ENCODE data around the gene KCNIP3.
"Not testable (repeated sequence)": the region's sequence is repeated elsewhere in the genome, so short reads cannot be mapped to it uniquely, and the experiment has no call there.

The KCNIP3 gene

DNA sequence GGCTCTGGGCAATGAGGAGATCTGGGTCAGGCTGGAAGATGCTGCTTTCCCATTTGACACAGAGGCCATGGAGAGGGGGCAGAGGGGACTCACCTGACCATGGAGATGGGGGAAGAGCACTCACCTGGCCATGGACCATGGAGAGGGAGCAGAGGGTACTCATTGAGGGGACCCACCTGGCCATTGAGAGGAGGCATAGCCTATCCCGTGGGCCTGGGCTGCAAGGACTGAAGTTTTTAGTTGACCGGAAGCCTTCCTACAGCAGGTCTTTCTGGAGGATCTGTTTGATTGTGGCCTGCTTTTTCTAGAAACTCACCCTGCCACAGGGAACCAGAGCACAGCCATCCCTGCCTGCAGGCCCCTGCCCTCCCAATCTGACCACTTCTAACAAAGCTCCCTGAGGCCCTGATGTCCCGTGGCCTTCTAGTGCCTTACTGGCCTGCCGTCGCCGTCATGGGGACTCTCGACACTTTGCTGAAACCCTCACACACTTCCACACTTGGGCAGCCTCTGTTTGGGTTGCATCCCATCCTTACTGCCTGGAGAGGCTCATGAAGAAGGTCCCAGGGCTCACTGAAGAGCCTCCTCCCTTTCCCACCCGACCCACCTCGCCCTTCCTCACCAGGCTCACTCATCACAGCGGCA, 28.0 kb upstream of the KCNIP3 start:
- TF ChIP-seq, protein P1, sequence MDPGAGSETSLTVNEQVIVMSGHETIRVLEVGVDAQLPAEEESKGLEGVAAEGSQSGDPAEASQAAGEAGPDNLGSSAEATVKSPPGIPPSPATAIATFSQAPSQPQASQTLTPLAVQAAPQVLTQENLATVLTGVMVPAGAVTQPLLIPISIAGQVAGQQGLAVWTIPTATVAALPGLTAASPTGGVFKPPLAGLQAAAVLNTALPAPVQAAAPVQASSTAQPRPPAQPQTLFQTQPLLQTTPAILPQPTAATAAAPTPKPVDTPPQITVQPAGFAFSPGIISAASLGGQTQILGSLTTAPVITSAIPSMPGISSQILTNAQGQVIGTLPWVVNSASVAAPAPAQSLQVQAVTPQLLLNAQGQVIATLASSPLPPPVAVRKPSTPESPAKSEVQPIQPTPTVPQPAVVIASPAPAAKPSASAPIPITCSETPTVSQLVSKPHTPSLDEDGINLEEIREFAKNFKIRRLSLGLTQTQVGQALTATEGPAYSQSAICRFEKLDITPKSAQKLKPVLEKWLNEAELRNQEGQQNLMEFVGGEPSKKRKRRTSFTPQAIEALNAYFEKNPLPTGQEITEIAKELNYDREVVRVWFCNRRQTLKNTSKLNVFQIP (CRISPR knock-in tag; IDR thresholded peaks at IDR 0.05; ENCODE audit: borderline replicate concordance, low read depth) = no peak
- TF ChIP-seq ESRRG (CRISPR knock-in tag; IDR thresholded peaks at IDR 0.05) = no peak
- no peak for ATAC-seq

GRCh38 chr2:95269745-95270144, 27.4 kb upstream of the KCNIP3 start:
- not testable (repeated sequence) for ATAC-seq

GRCh38 chr2:95270541-95271081, 26.5 kb upstream of the KCNIP3 start:
- TF ChIP-seq, protein P2, sequence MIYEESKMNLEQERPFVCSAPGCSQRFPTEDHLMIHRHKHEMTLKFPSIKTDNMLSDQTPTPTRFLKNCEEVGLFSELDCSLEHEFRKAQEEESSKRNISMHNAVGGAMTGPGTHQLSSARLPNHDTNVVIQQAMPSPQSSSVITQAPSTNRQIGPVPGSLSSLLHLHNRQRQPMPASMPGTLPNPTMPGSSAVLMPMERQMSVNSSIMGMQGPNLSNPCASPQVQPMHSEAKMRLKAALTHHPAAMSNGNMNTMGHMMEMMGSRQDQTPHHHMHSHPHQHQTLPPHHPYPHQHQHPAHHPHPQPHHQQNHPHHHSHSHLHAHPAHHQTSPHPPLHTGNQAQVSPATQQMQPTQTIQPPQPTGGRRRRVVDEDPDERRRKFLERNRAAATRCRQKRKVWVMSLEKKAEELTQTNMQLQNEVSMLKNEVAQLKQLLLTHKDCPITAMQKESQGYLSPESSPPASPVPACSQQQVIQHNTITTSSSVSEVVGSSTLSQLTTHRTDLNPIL (CRISPR knock-in tag; IDR thresholded peaks at IDR 0.05; ENCODE audit: low read depth) = no peak
- TF ChIP-seq, protein P3, sequence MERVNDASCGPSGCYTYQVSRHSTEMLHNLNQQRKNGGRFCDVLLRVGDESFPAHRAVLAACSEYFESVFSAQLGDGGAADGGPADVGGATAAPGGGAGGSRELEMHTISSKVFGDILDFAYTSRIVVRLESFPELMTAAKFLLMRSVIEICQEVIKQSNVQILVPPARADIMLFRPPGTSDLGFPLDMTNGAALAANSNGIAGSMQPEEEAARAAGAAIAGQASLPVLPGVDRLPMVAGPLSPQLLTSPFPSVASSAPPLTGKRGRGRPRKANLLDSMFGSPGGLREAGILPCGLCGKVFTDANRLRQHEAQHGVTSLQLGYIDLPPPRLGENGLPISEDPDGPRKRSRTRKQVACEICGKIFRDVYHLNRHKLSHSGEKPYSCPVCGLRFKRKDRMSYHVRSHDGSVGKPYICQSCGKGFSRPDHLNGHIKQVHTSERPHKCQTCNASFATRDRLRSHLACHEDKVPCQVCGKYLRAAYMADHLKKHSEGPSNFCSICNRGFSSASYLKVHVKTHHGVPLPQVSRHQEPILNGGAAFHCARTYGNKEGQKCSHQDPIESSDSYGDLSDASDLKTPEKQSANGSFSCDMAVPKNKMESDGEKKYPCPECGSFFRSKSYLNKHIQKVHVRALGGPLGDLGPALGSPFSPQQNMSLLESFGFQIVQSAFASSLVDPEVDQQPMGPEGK (CRISPR knock-in tag; IDR thresholded peaks at IDR 0.05; ENCODE audit: borderline replicate concordance) = no peak
- TF ChIP-seq ZNF8 (CRISPR knock-in tag; IDR thresholded peaks at IDR 0.05) (no peak), BACH2 (CRISPR knock-in tag; IDR thresholded peaks at IDR 0.05; ENCODE audit: borderline replicate concordance) (no peak), TCF4 (CRISPR knock-in tag; IDR thresholded peaks at IDR 0.05; ENCODE audit: borderline replicate concordance) (no peak), TOX (CRISPR knock-in tag; IDR thresholded peaks at IDR 0.05; ENCODE audit: borderline replicate concordance) (no peak), ZNF70 (CRISPR knock-in tag; IDR thresholded peaks at IDR 0.05) (no peak), ZFP30 (CRISPR knock-in tag; IDR thresholded peaks at IDR 0.05) (no peak), ZC3H10 (CRISPR knock-in tag; IDR thresholded peaks at IDR 0.05) (no peak), ZNF565 (CRISPR knock-in tag; conservative IDR thresholded peaks at IDR 0.05; ENCODE audit: low read depth) (no peak), ARNTL (CRISPR knock-in tag; IDR thresholded peaks at IDR 0.05; ENCODE audit: borderline replicate concordance, low read depth) (no peak), ISL1 (CRISPR knock-in tag; IDR thresholded peaks at IDR 0.05) (no peak), CSRNP3 (CRISPR knock-in tag; IDR thresholded peaks at IDR 0.05) (no peak), RARB (CRISPR knock-in tag; IDR thresholded peaks at IDR 0.05) (no peak), PPARA (CRISPR knock-in tag; IDR thresholded peaks at IDR 0.05; ENCODE audit: borderline replicate concordance) (no peak), GLIS3 (CRISPR knock-in tag; IDR thresholded peaks at IDR 0.05) (no peak), ESRRG (CRISPR knock-in tag; IDR thresholded peaks at IDR 0.05) (no peak)
- TF ChIP-seq, protein P1 (CRISPR knock-in tag; IDR thresholded peaks at IDR 0.05; ENCODE audit: borderline replicate concordance, low read depth) = no peak
- ATAC-seq = no peak

GRCh38 chr2:95271381-95271971, 25.7 kb upstream of the KCNIP3 start:
- no peak for TF ChIP-seq TCF4 (CRISPR knock-in tag; IDR thresholded peaks at IDR 0.05; ENCODE audit: borderline replicate concordance)
- TF ChIP-seq TSHZ2 (CRISPR knock-in tag; IDR thresholded peaks at IDR 0.05) = no peak
- no peak for TF ChIP-seq CSDC2 (CRISPR knock-in tag; IDR thresholded peaks at IDR 0.05)
- no peak for TF ChIP-seq RARB (CRISPR knock-in tag; IDR thresholded peaks at IDR 0.05)
- no peak for TF ChIP-seq GLIS3 (CRISPR knock-in tag; IDR thresholded peaks at IDR 0.05)
- TF ChIP-seq OSR1 (CRISPR knock-in tag; IDR thresholded peaks at IDR 0.05) = no peak
- no peak for ATAC-seq
